Neural progenitor cell (in vitro differentiated cells): ENCODE results near the gene PRIM2. TPM values are rescaled to one million over a fixed set of nuclear protein-coding genes. Genes with fewer than 3 reads are reported as not detected.
"Not testable (repeated sequence)": the region's sequence is repeated elsewhere in the genome, so short reads cannot be mapped to it uniquely, and the experiment has no call there.

Experiments used
- DNase-seq: peaks from one replicate; pipeline ENCODE4 v3.0.0-alpha.2; 2016; ENCODE audit warnings: low spot score
- H2AFZ ChIP-seq: fragments of 200-600 bp; sonication (generic); replicated peaks from 2 replicates; pipeline ENCODE4 v1.6.1; 2016; ENCODE audit warnings: antibody characterized with exemption
- H3F3A ChIP-seq: fragments of 200-600 bp; sonication (generic); 2 replicates; pipeline ENCODE4 v1.6.1; 2016; ENCODE audit warnings: antibody characterized with exemption, low read depth
- H3K27ac ChIP-seq: fragments of 200-600 bp; sonication (generic); 2 replicates; pipeline ENCODE4 v1.5.1; 2016; ENCODE audit warnings: mild to moderate bottlenecking
- H3K27me3 ChIP-seq: fragments of 200-600 bp; sonication (generic); 2 replicates; pipeline ENCODE4 v1.6.1; 2016; ENCODE audit warnings: mild to moderate bottlenecking, moderate library complexity
- H3K36me3 ChIP-seq: fragments of 200-600 bp; sonication (generic); 2 replicates; pipeline ENCODE4 v1.5.1; 2016
- H3K4me1 ChIP-seq: fragments of 200-600 bp; sonication (generic); 2 replicates; pipeline ENCODE4 v1.6.1; 2016; ENCODE audit warnings: mixed run types
- H3K4me2 ChIP-seq: fragments of 200-600 bp; sonication (generic); 2 replicates; pipeline ENCODE4 v1.6.1; 2016
- H3K4me3 ChIP-seq: fragments of 200-600 bp; sonication (generic); 2 replicates; pipeline ENCODE4 v1.5.1; 2016
- H3K79me2 ChIP-seq: fragments of 200-600 bp; sonication (generic); 2 replicates; pipeline ENCODE4 v1.6.1; 2016; ENCODE audit warnings: low read depth
- H3K9ac ChIP-seq: fragments of 200-600 bp; sonication (generic); 2 replicates; pipeline ENCODE4 v1.6.1; 2016
- H3K9me3 ChIP-seq: fragments of 200-600 bp; sonication (generic); 2 replicates; pipeline ENCODE4 v1.5.1; 2016; ENCODE audit warnings: low read depth
- H4K20me1 ChIP-seq: fragments of 200-600 bp; sonication (generic); 2 replicates; pipeline ENCODE4 v1.6.1; 2016; ENCODE audit warnings: low read depth
- H3K27ac Mint-ChIP-seq: 3 replicates; pipeline ENCODE4 v1.8.0; 2021; ENCODE audit warnings: mixed read lengths
- H3K27me3 Mint-ChIP-seq: 2 replicates; pipeline ENCODE4 v1.8.0; 2022; ENCODE audit warnings: low read depth, mild to moderate bottlenecking, inconsistent platforms, moderate library complexity, mixed read lengths; ENCODE audit not compliant: insufficient read depth
- H3K36me3 Mint-ChIP-seq: 3 replicates; pipeline ENCODE4 v1.8.0; 2021; ENCODE audit warnings: mixed read lengths
- H3K4me1 Mint-ChIP-seq: 3 replicates; pipeline ENCODE4 v1.8.0; 2021; ENCODE audit warnings: mixed read lengths
- H3K4me3 Mint-ChIP-seq: 3 replicates; pipeline ENCODE4 v1.8.0; 2021; ENCODE audit warnings: mild to moderate bottlenecking, moderate library complexity, mixed read lengths
- H3K9me3 Mint-ChIP-seq: 3 replicates; pipeline ENCODE4 v1.8.0; 2020; ENCODE audit warnings: mixed read lengths
- EZH2 ChIP-seq: fragments of 200-600 bp; sonication (generic); IDR thresholded peaks from 2 replicates; pipeline ENCODE4 v1.6.1; 2017; ENCODE audit warnings: antibody characterized with exemption, mild to moderate bottlenecking, moderate library complexity
- EZH2phosphoT487 ChIP-seq: fragments of 200-600 bp; sonication (generic); IDR thresholded peaks from 2 replicates; pipeline ENCODE4 v1.6.1; 2017; ENCODE audit warnings: antibody characterized with exemption
- total RNA-seq: library from RNA; depleted of rRNA; stranded (reverse); fragments of >200 nt; gene quantifications from 2 replicates; pipeline ENCODE4 v1.2.3, GENCODE V29; 2015; ENCODE audit warnings: low replicate concordance
- TF ChIP-seq, protein P1 (sequence below): fragments of 200-600 bp; sonication (generic); IDR thresholded peaks from 2 replicates; pipeline ENCODE4 v1.5.1; 2017; ENCODE audit warnings: antibody characterized with exemption, mild to moderate bottlenecking

Gene PRIM2
- total RNA-seq, 1 donor from 2014 or later, result 81.0 TPM

DNA sequence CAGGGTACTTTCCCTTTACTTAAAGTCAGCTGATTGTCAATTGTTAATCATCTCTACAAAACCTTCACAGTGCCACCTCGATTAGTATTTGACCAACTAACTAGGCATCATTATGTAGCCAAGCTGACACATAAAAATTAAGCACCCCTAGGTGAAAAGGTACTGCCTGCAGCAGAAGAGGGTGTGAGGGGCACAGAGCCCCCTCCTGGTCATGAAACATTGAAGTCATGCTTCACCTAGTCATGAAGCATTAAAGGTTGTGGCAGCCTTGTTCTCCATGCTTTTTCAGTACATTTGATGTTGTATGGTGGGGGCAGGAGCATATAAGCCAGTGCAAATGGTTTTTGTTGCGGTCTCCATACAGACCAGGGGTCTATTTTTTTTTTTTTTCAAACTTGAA, 142.4 kb downstream of the PRIM2 start:
- peaks cover 16% of the 10 kb centered on the region for H3K4me1 ChIP-seq
- peaks cover 11% of the 10 kb centered on the region for H3K36me3 Mint-ChIP-seq
- H3K27me3 Mint-ChIP-seq, H3K27ac Mint-ChIP-seq, H3K27ac ChIP-seq, DNase-seq, H4K20me1 ChIP-seq, H3K9me3 ChIP-seq, H3K9ac ChIP-seq, H3F3A ChIP-seq, H3K9me3 Mint-ChIP-seq, H3K27me3 ChIP-seq, H3K4me3 Mint-ChIP-seq, H3K79me2 ChIP-seq, H3K4me1 Mint-ChIP-seq, H3K36me3 ChIP-seq, H3K4me2 ChIP-seq, H3K4me3 ChIP-seq, H2AFZ ChIP-seq: not testable (repeated sequence)
- TF ChIP-seq, protein P1, sequence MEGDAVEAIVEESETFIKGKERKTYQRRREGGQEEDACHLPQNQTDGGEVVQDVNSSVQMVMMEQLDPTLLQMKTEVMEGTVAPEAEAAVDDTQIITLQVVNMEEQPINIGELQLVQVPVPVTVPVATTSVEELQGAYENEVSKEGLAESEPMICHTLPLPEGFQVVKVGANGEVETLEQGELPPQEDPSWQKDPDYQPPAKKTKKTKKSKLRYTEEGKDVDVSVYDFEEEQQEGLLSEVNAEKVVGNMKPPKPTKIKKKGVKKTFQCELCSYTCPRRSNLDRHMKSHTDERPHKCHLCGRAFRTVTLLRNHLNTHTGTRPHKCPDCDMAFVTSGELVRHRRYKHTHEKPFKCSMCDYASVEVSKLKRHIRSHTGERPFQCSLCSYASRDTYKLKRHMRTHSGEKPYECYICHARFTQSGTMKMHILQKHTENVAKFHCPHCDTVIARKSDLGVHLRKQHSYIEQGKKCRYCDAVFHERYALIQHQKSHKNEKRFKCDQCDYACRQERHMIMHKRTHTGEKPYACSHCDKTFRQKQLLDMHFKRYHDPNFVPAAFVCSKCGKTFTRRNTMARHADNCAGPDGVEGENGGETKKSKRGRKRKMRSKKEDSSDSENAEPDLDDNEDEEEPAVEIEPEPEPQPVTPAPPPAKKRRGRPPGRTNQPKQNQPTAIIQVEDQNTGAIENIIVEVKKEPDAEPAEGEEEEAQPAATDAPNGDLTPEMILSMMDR, result peak; percentile 25

DNA sequence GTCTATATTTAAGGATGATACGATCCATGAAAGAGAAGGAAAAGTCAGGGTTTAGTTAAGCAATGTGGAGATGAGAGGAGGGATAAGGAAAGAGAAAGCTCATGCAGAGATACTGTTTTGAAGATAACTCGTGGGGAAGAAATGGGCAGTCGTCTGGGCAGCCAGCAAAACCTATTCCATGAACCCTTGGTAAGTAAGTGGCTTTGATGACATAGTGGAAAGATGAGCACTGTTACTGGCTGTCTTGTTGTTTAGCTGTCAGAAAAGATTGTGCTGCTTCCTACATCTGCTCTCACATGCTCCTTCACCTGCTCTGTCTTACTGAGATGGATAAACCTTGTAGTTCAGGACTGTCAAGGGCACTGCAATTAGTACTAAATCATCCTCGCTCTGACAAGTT, 143.6 kb downstream of the PRIM2 start:
- H3K9me3 ChIP-seq, H3K4me1 Mint-ChIP-seq, H4K20me1 ChIP-seq, H3K27ac Mint-ChIP-seq, H2AFZ ChIP-seq, H3K27me3 ChIP-seq, H3K36me3 ChIP-seq, H3K9me3 Mint-ChIP-seq, H3F3A ChIP-seq, H3K4me2 ChIP-seq, H3K27ac ChIP-seq, H3K9ac ChIP-seq, DNase-seq, H3K4me3 Mint-ChIP-seq, H3K4me3 ChIP-seq, H3K36me3 Mint-ChIP-seq, H3K27me3 Mint-ChIP-seq: not testable (repeated sequence)
- Histone ChIP-seq H3K4me1 (peaks cover 16% of the 10 kb centered on the region), H3K79me2 (peaks cover 12% of the 10 kb centered on the region)

DNA sequence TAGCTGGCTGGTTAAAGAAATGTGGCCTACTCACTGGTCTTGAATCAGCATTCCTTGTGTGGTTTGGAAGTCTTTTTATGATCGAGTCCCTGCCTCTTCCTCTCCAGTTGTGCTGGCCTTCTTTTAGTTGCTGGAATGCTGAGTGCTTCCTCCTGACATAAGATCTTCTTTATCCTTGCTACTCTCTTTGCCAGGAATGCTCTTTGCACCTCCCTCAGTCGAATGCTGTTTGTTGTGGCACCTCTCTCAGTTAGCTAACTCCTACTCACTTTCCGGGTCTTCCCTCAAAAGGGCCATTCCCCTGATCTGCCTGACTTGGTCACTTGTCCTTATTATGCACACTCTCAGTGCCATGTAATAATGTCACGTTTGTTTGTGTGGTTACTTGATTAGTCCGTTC, 146.4 kb downstream of the PRIM2 start:
- peak overlapping the region; percentile 37 for H3K27ac ChIP-seq
- peak overlapping the region; percentile 42 for H3K4me2 ChIP-seq

DNA sequence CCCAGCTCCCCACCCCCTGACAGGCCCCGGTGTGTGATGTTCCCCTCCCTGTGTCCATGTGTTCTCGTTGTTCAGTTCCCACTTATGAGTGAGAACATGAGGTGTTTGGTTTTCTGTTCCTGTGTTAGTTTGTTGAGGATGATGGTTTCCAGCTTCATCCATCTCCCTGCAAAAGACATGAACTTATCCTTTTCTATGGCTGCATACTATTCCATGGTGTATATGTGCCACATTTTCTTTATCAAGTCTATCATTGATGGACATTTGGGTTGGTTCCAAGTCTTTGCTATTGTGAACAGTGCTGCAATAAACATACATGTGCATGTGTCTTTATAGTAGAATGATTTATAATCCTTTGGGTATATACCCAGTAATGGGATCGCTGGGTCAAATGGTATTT, 148.5 kb downstream of the PRIM2 start:
- H3K4me3 ChIP-seq, H3K4me2 ChIP-seq, H3K27me3 ChIP-seq, H3F3A ChIP-seq, H3K27ac ChIP-seq, H3K27ac Mint-ChIP-seq, DNase-seq, H3K9ac ChIP-seq, H3K4me3 Mint-ChIP-seq, H3K9me3 ChIP-seq, H3K36me3 ChIP-seq, H3K36me3 Mint-ChIP-seq, H2AFZ ChIP-seq, H4K20me1 ChIP-seq, H3K27me3 Mint-ChIP-seq: not testable (repeated sequence)
- Mint-ChIP-seq H3K9me3 (peaks cover 11% of the 10 kb centered on the region), H3K4me1 (peaks cover 12% of the 10 kb centered on the region)
- peaks cover 46% of the 10 kb centered on the region for H3K79me2 ChIP-seq
- H3K4me1 ChIP-seq, result peaks cover 33% of the 10 kb centered on the region

More for the DNA sequence above, 146.4 kb downstream of the PRIM2 start:
- not testable (repeated sequence) for H3K9ac ChIP-seq, H3K27me3 ChIP-seq, H2AFZ ChIP-seq, H4K20me1 ChIP-seq, H3K4me3 Mint-ChIP-seq, H3K9me3 ChIP-seq, H3K27me3 Mint-ChIP-seq, H3K4me3 ChIP-seq, H3K36me3 Mint-ChIP-seq, H3F3A ChIP-seq, H3K36me3 ChIP-seq, H3K4me1 Mint-ChIP-seq, H3K27ac Mint-ChIP-seq
- Histone ChIP-seq H3K4me1 (peaks cover 16% of the 10 kb centered on the region), H3K79me2 (peaks cover 36% of the 10 kb centered on the region)
- peaks cover 11% of the 10 kb centered on the region for H3K9me3 Mint-ChIP-seq
- DNase-seq, result peak; percentile 11

DNA sequence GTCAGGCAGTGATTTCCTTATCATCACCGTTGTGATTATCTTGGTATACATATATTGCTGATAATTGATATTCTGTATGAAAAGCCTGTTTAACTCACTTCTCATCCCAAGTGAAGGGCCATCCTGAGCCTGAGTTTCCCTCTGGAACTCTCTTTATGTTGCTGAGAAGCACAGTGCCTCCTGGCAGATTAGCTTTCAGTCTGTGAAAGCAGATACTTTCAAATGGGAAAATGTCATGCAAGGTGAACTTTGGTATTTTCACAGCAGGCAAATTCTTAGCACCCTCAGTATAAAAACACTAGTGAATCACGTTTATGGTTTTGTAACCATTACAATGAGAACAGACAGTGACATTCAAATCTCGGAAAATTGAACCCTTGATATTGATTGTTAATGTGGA, 151.6 kb downstream of the PRIM2 start:
- peak; percentile 17 for DNase-seq
- no peaks in the 10 kb centered on the region for H4K20me1 ChIP-seq
- H3K4me3 ChIP-seq, result no peak overlapping the region
- no peaks in the 10 kb centered on the region for H3K9me3 ChIP-seq
- no peaks in the 10 kb centered on the region for H3K27me3 ChIP-seq
- H3K9me3 Mint-ChIP-seq, result peaks cover 11% of the 10 kb centered on the region
- H2AFZ ChIP-seq, result no peak overlapping the region
- H3K4me1 ChIP-seq, result peaks cover 40% of the 10 kb centered on the region
- no peaks in the 10 kb centered on the region for H3K36me3 ChIP-seq
- H3K79me2 ChIP-seq, result peaks cover 42% of the 10 kb centered on the region
- peaks cover 1% of the 10 kb centered on the region for H3K36me3 Mint-ChIP-seq
- no peak overlapping the region for H3K27ac Mint-ChIP-seq
- TF ChIP-seq EZH2 (no peak), EZH2phosphoT487 (no peak)
- TF ChIP-seq, protein P1, result no peak
- H3K4me2 ChIP-seq, result peak overlapping the region; percentile 34
- H3K4me3 Mint-ChIP-seq, result no peak overlapping the region
- H3K9ac ChIP-seq, result no peak overlapping the region
- peaks cover 20% of the 10 kb centered on the region for H3F3A ChIP-seq
- H3K27me3 Mint-ChIP-seq, result peaks cover 3% of the 10 kb centered on the region
- peak overlapping the region; percentile 68 for H3K27ac ChIP-seq
- peaks cover 17% of the 10 kb centered on the region for H3K4me1 Mint-ChIP-seq

DNA sequence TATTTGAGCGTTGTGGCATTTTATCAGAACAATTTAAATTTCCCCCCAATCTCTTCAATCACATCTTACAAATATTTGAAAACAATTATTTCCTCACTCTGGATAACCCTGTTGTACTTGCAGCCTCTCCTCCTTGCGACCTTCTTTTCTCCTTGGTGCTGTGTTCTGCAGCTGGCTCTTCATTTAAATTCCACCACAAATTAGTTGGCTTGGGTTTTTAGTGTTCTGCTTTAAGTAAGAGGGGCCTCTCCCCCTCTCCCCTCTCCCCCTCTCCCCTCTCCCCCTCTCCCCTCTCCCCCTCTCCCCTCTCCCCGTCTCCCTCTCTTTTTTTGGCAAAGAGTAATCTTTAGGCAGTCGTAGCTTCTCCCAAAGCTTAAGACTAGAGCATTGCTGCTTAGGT, 152.7 kb downstream of the PRIM2 start:
- H3K27ac ChIP-seq, result peak overlapping the region; percentile 65
- peaks cover 11% of the 10 kb centered on the region for H3K9me3 Mint-ChIP-seq
- H3K9ac ChIP-seq, H3K27me3 Mint-ChIP-seq, H3K9me3 ChIP-seq, H4K20me1 ChIP-seq, H3K27me3 ChIP-seq, H3K27ac Mint-ChIP-seq, H3K4me3 ChIP-seq, H3K36me3 ChIP-seq, H3K36me3 Mint-ChIP-seq, H3K4me3 Mint-ChIP-seq, H2AFZ ChIP-seq: not testable (repeated sequence)
- peak overlapping the region; percentile 31 for H3K4me2 ChIP-seq
- H3K4me1 ChIP-seq, result peaks cover 39% of the 10 kb centered on the region
- DNase-seq, result peak; percentile 29
- H3K79me2 ChIP-seq, result peaks cover 42% of the 10 kb centered on the region
- H3K4me1 Mint-ChIP-seq, result peaks cover 17% of the 10 kb centered on the region
- peaks cover 20% of the 10 kb centered on the region for H3F3A ChIP-seq

DNA sequence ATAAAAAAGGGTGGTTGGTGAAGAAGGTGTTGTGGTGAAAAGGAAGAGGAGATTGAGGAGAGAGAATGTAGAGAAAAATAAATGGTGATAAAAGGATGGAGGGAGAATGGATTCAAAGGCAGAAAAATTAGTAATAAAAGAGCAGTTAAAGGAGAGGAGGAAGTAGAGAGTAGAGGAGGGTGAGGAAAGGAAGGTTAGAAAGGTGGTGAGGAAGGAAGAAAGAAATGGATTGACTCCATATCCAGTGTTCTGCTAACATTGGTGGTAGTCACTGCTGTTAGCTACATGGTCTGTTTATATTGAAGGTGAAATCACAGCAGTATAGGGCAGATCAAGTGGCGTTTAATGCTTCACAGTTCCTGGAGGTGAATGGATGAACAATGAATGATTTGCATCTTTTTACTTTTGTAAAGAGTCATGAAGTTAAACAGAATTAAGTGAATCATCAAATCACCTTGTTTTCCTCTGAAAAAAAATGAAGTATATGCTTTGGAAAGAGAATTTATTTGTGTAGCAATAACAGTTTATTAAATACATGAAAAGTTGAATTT, 154.0 kb downstream of the PRIM2 start:
- H3K36me3 Mint-ChIP-seq, H3K4me3 ChIP-seq, H4K20me1 ChIP-seq, H3K4me3 Mint-ChIP-seq, H3K9me3 ChIP-seq, H3K27ac Mint-ChIP-seq, H3K9ac ChIP-seq, DNase-seq, H3K27me3 ChIP-seq, H2AFZ ChIP-seq, H3K9me3 Mint-ChIP-seq, H3K36me3 ChIP-seq, H3K27me3 Mint-ChIP-seq: not testable (repeated sequence)
- peaks cover 17% of the 10 kb centered on the region for H3K4me1 Mint-ChIP-seq
- peaks cover 44% of the 10 kb centered on the region for H3K79me2 ChIP-seq
- peaks cover 20% of the 10 kb centered on the region for H3F3A ChIP-seq
- H3K4me1 ChIP-seq, result peaks cover 39% of the 10 kb centered on the region
- peak overlapping the region; percentile 29 for H3K27ac ChIP-seq
- H3K4me2 ChIP-seq, result peak overlapping the region; percentile 13
